Activated effector memory CD4-positive, alpha-beta T cell treated with Interleukin-2 at 50 U/mL for 16 hours (primary cell): Measurements from ENCODE around the gene NLRP13.

ENCODE experiments used
- DNase-seq: peaks from one replicate; pipeline ENCODE4 v3.0.0-alpha.2; 2020

Gene NLRP13

GRCh38 chr19:55901369-55902079 lies 30.6 kb downstream of the NLRP13 start:
- no peak for DNase-seq

DNA sequence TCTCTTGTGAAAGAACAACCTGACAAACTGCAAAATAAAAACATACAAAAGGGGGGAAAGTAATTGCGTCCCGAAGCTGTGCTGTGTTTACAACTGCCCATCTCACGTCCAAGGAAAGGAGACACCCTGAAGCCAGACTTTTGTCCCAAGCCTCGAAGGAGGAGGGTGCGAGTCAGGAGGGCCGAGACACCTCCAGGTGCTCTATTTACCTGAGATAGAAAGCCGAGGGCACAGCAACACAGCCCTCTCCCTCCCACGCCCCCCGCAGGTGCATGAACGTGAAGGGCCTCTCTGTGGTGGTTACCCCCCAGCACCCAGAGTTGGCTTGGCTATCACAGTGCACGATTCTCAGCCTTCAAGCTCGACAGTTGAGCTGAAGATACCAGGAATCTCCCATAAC lies 33.2 kb downstream of the NLRP13 start:
- DNase-seq, result no peak

- no peak for DNase-seq
Observed at GRCh38 chr19:55882626-55883025, 49.5 kb downstream of the NLRP13 start.

GRCh38 chr19:55877211-55877610 lies 54.9 kb downstream of the NLRP13 start:
- DNase-seq, result no peak

DNA sequence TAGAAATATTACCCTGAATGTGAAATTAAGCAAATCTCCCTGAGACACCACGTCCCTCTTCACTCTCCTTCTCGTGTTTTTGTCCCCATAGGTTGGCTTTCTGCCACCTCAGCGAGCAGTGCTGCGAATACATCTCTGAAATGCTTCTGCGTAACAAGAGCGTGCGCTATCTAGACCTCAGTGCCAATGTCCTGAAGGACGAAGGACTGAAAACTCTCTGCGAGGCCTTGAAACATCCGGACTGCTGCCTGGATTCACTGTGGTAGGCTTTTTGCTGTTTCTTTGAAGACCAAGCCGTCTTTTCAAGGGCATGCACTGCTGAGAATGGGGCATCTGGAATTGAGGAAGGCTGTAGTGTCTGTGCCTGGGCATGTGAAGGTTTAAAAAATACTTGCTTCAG lies 61.4 kb downstream of the NLRP13 start:
- no peak for DNase-seq

DNA sequence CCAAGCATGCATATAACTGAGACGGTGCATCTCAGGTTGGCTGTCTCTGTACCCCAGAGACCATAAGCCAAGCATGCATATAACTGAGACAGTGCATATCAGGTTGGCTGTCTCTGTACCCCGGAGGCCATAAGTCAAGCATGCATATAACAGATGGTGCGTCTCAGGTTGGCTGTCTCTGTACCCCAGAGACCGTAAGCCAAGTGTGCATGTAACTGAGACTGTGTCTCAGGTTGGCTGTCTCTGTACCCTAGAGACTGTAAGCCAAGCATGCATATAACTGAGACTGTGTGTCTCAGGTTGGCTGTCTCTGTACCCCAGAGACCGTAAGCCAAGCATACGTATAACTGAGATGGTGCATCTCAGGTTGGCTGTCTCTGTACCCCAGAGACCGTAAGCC lies 65.0 kb downstream of the NLRP13 start:
- no peak for DNase-seq

GRCh38 chr19:55866521-55866920 lies 65.6 kb downstream of the NLRP13 start:
- no peak for DNase-seq

DNA sequence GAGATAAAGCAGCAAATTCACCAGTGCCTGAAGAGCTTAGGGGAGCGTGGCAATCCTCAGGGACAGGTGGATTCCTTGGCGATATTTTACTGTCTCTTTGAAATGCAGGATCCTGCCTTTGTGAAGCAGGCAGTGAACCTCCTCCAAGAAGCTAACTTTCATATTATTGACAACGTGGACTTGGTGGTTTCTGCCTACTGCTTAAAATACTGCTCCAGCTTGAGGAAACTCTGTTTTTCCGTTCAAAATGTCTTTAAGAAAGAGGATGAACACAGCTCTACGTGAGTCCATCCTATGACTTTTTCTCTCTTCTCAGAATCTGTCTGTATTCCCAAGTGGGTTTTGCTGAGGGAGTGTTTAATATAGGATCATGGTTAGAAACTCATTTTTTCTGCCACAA lies 73.2 kb downstream of the NLRP13 start:
- no peak for DNase-seq

- no peak for DNase-seq
Observed at GRCh38 chr19:55858401-55858800, 73.7 kb downstream of the NLRP13 start.

- no peak for DNase-seq
Observed at GRCh38 chr19:55857974-55858373, 74.2 kb downstream of the NLRP13 start.

DNA sequence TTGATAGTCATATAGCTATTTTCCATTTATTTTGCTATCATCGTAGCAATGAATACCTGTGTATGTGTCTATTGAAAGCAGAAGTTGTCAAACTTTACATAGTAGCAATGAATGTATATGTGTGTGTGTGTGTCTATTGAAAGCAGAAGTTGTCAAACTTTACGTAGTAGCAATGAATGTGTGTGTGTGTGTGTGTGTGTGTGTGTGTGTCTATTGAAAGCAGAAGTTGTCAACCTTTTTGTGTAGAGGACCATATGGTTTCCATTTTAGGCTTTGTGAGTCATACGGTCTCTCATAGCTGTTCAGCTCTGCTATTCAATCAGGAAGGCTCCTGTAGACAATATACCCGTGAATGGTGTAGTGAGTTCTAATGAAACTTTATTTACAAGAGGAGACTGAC lies 75.0 kb downstream of the NLRP13 start:
- DNase-seq, result no peak

- no peak for DNase-seq
Observed at GRCh38 chr19:55855160-55855559, 77.0 kb downstream of the NLRP13 start.
